Endothelial cell of hepatic sinusoid (primary cell): Measurements from ENCODE around the gene GFOD2.

ENCODE experiments used
- in situ Hi-C: cut with HindIII; loops from 2 replicates; pipeline ENCODE4 v1.10.0; 2017; ENCODE audit warnings: low sequenced_read_pairs

Gene GFOD2

DNA sequence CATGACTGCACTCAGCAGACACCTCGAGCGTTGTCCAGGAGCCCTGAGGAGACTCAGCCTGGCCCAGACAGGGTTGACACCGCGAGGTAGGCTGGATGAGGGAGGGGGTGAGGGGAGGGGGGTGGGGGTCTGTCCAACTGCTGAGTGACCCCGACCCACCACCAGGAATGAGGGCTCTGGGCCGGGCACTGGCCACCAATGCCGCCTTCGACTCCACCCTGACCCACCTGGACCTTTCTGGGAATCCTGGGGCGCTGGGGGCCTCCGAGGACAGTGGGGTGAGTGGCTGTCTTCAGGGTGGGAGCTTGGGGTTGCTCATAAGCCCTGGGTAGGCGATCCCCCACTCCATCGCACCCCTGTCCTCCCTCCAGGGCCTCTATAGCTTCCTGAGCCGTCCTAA, 71.4 kb downstream of the GFOD2 start:
- in situ Hi-C loops: no loop called here

DNA sequence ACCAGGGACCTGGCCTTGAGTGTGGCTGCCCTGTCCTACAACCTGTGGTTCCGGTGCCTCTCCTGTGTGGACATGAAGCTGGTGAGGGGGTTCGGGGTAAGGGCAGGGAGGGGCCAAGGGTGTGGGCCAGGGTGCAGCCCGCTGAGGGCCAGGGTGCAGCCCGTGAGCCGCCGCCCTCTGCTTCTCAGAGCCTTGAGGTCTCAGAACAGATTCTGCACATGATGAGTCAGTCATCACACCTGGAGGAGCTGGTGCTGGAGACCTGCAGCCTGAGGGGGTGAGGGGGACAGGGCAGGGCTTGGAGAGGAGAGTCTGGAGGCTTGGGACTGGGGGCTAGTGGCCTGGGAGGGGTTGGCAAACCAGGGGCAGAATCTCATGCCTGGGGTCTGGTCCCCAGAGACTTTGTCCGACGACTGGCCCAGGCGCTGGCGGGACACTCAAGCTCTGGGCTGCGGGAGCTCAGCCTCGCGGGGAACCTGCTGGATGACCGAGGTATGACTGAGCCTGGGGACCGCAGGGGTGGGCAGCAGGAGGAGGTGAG, 71.9 kb downstream of the GFOD2 start:
- in situ Hi-C loops: no loop called here

DNA sequence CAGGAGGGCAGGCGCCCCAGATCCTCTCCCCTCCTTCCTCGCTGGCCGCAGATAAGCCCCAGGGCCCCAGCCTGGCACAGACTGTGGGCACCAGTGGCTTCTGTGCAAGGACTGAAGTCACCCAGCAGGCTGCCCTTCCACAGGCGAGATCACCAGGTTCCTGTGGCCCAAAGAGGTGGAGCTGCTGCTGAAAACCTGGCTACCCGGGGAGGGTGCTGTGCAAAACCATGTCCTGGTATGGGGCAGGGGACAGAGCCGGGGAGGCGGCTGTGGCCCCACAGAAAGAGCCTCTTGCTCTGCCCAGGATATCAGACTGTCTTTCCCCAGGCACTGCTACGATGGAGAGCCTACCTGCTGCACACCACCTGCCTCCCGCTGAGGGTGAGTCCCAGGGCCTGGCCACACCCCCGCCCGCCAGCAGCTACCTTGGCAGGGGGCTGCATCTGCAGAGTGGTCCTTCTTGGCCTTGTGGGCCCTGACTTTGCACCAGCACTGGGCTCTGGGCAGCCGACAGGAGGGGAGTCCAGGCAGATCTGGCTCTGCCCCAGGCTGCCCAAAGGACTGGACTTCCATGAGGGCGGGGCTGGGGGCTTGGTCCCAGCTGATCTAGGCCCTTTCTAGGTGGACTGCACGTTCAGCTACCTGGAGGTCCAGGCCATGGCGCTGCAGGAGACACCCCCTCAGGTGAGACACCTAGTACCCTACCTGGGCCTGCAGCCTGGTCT, 73.6 kb downstream of the GFOD2 start:
- in situ Hi-C loops: no loop called here

DNA sequence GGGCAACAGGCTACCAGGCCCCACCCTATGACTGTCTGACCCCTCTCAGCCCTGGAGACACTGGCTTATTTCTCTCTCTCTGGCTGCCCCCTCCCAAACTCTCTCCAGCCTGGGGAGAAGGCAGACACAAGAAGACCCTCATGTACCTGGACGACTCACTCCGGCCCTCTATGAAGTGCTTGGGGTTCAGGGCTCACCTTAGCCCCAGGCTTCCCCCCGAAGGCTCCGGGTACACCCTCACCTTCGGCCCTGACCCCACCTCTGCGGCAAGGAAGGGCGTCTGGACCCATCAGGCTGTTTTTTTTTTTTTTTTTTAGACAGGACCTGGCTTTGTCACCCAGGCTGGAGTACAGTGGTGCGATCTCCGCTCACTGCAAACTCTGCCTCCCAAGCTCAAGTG, 75.1 kb downstream of the GFOD2 start:
- in situ Hi-C loops: loop anchor here (5.0 kb wide), 1 partner anchor 57 kb away; no protein-coding TSS in a partner anchor

DNA sequence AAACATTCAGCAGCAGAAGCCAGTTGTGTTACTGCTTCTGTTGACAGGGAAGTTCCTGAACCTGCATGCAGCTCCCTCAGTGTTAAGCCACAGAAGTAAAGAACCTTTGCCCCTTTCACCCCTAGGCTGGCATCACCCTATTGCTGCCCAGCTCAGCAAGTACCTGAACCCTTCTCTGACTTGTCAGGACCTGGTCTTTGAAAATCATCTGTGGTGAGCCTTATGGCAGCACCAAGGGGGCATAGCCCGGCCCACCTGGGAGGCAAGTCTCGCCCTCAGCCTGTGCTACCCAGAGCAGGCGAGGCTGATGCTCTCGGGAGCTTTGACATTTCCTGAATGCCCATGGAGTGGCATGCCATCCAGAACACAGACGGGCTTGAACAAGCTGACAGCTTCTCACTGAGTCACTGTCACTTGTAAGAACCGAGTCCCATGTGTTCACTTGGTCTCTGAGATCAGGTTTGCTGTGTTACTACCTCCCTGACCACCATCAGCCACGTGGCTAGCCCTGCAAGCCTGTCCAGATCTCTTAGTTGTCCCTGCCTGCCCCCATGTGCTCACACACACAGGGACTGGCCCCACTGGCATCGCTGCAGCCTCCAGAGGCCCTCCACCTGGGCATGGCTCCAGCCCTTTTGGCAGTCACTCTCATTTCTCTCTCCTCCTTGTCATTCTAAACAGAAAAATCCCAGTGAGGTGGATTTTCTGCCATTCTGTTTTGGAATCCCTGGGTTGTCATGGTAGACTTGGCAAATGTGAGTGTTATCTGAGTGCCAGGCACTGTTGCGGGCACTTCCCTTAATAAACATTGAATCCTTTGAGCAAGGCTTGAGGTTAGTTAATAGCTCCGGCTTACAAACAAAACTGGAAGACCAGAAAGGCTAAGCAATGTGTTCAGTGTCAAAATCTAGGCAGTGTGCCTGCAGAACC, 77.1 kb downstream of the GFOD2 start:
- in situ Hi-C loops: loop anchor here (5.0 kb wide), 1 partner anchor 55 kb away; no protein-coding TSS in a partner anchor

DNA sequence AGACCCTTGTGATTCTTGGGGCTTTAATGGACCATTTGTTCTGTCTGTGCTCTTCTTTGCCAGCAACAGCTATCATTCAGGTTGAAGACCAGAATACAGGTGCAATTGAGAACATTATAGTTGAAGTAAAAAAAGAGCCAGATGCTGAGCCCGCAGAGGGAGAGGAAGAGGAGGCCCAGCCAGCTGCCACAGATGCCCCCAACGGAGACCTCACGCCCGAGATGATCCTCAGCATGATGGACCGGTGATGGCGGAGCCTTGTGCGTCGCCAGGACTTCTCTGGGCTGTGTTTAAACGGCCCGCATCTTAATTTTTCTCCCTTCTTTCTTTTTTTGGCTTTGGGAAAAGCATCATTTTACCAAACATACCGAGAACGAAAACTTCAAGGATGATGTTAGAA, 81.5 kb downstream of the GFOD2 start:
- in situ Hi-C loops: no loop called here

DNA sequence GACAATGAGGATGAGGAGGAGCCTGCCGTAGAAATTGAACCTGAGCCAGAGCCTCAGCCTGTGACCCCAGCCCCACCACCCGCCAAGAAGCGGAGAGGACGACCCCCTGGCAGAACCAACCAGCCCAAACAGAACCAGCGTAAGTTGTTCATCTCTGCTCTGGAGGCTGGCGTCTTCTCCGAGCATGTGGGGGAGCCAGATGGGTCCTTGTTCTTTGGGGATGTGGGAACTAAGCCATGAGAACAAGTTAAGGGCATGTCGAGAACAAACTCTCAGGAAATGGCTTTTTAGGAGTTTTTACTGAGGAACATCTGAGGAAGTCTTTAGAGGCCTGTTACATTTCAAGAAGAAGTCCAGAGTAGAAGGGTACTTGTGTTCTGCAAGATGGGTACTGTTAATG, 82.4 kb downstream of the GFOD2 start:
- in situ Hi-C loops: no loop called here

DNA sequence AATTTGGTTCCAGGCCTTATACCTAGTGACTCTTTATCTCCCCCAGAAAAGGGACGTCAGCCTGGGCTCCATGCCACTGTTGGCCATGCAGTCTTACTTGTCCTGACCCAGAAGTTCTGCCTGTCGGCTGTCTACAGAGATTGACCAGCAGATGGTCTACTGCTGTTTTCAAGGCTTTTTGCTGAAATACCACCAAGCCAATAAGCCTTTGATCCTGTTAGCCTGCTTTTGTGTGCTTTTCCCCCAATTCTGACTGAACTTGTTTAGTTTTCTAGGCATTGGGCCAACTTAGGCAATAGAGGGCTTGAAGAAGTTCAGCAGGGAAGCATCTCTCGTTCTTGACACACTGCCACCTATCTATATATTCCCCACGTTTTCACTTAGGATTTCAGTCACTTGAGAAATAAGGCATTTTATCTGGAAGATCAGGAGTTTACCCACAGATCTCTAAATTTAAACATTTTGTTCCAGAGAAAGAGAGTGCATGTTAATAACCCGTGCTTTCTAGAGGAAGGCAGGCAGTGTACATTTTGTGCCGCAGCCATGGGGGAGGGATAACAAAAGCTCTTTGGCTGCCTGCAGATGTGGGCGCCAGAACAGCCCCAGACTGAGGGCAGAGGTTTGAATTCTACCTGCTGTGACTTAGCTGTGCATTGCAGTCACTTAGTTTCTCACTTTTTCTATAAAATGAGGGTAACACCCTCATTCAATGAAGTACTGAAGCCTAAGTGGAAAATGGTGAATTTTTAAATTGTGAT, 86.5 kb downstream of the GFOD2 start:
- in situ Hi-C loops: no loop called here

DNA sequence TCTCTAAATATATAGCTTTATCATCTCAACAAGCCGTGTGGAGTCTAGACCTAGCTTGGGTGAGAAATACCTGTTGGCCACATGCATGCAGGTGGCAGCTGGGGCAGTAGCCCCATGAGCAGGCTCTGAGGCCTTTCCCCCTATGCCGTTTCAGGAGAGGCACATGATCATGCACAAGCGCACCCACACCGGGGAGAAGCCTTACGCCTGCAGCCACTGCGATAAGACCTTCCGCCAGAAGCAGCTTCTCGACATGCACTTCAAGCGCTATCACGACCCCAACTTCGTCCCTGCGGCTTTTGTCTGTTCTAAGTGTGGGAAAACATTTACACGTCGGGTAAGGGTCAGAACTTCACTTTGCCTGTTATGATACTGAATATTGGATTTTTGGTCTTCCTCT, 90.9 kb downstream of the GFOD2 start:
- in situ Hi-C loops: no loop called here
